Hepatocyte (in vitro differentiated cells): Measurements from ENCODE around the gene PLEKHG3. TPM values are rescaled to one million over a fixed set of nuclear protein-coding genes. Genes with fewer than 3 reads are reported as not detected.

Experiments used
- DNase-seq: peaks from one replicate; pipeline ENCODE4 v3.0.0-alpha.2; 2016; ENCODE audit warnings: low spot score
- H2AFZ ChIP-seq: fragments of 200-600 bp; sonication (generic); 2 replicates; pipeline ENCODE4 v1.6.0; 2016; ENCODE audit warnings: antibody characterized with exemption, mild to moderate bottlenecking
- H3K27ac ChIP-seq: fragments of 200-600 bp; sonication (generic); 2 replicates; pipeline ENCODE4 v1.5.1; 2016; ENCODE audit warnings: mild to moderate bottlenecking
- H3K27me3 ChIP-seq: fragments of 200-600 bp; sonication (generic); 2 replicates; pipeline ENCODE4 v1.6.1; 2016
- H3K36me3 ChIP-seq: fragments of 200-600 bp; sonication (generic); replicated peaks from 2 replicates; pipeline ENCODE4 v1.5.1; 2016; ENCODE audit warnings: low read depth; ENCODE audit not compliant: insufficient read depth
- H3K4me1 ChIP-seq: fragments of 200-600 bp; sonication (generic); 2 replicates; pipeline ENCODE4 v1.5.1; 2016; ENCODE audit warnings: mild to moderate bottlenecking, moderate library complexity; ENCODE audit not compliant: insufficient read depth
- H3K4me2 ChIP-seq: fragments of 200-600 bp; sonication (generic); 2 replicates; pipeline ENCODE4 v1.6.0; 2016
- H3K4me3 ChIP-seq: fragments of 200-600 bp; sonication (generic); 2 replicates; pipeline ENCODE4 v1.5.1; 2016; ENCODE audit warnings: mild to moderate bottlenecking
- H3K79me2 ChIP-seq: fragments of 200-600 bp; sonication (generic); 2 replicates; pipeline ENCODE4 v1.6.0; 2017; ENCODE audit warnings: mild to moderate bottlenecking
- H3K9me2 ChIP-seq: fragments of 200-600 bp; sonication (generic); replicated peaks from 2 replicates; pipeline ENCODE4 v1.6.0; 2017; ENCODE audit warnings: mild to moderate bottlenecking; ENCODE audit not compliant: insufficient read depth
- H3K9me3 ChIP-seq: fragments of 200-600 bp; sonication (generic); 2 replicates; pipeline ENCODE4 v1.5.1; 2016; ENCODE audit warnings: low read depth, mild to moderate bottlenecking
- H4K20me1 ChIP-seq: fragments of 200-600 bp; sonication (generic); 2 replicates; pipeline ENCODE4 v1.6.0; 2016; ENCODE audit warnings: mild to moderate bottlenecking; ENCODE audit not compliant: insufficient read depth, poor library complexity, severe bottlenecking
- CTCF ChIP-seq: fragments of 200-600 bp; sonication (generic); IDR thresholded peaks from 2 replicates; pipeline ENCODE4 v1.5.1; 2016; ENCODE audit warnings: antibody characterized with exemption, mild to moderate bottlenecking; ENCODE audit not compliant: poor library complexity
- EZH2 ChIP-seq: fragments of 200-600 bp; sonication (generic); IDR thresholded peaks from 2 replicates; pipeline ENCODE4 v1.6.1; 2016; ENCODE audit warnings: antibody characterized with exemption, mild to moderate bottlenecking, borderline replicate concordance
- EZH2phosphoT487 ChIP-seq: fragments of 200-600 bp; sonication (generic); IDR thresholded peaks from one replicate; pipeline ENCODE4 v1.6.1; 2018; ENCODE audit warnings: antibody characterized with exemption, mild to moderate bottlenecking, low read depth, moderate library complexity; ENCODE audit not compliant: unreplicated experiment, severe bottlenecking
- WGBS: methylation state at CpG from one replicate; pipeline ENCODE4 v1.1.6; 2016; ENCODE audit warnings: low lambda C conversion rate; ENCODE audit errors: missing lambda C conversion rate; 5-methylcytosine and 5-hydroxymethylcytosine counted together
- polyA plus RNA-seq: library from polyadenylated mRNA; unstranded; fragments of >200 nt; fragmentation: Nextera tagmentation; extraction: Ambion mirVana; gene quantifications from 2 replicates; pipeline ENCODE4 v1.2.1, GENCODE V29; 2016
- total RNA-seq: library from RNA; depleted of rRNA; stranded (reverse); fragments of >200 nt; gene quantifications from 2 replicates; pipeline ENCODE4 v1.2.3, GENCODE V29; 2014

PLEKHG3 gene
- total and polyA plus RNA-seq, 2 experiments from 2014 or later, result 42.7 to 54.2 TPM

GRCh38 chr14:64719601-64720000, 15.4 kb downstream of the PLEKHG3 start:
- H3K4me2 ChIP-seq, result peak overlapping the region; percentile 57

DNA sequence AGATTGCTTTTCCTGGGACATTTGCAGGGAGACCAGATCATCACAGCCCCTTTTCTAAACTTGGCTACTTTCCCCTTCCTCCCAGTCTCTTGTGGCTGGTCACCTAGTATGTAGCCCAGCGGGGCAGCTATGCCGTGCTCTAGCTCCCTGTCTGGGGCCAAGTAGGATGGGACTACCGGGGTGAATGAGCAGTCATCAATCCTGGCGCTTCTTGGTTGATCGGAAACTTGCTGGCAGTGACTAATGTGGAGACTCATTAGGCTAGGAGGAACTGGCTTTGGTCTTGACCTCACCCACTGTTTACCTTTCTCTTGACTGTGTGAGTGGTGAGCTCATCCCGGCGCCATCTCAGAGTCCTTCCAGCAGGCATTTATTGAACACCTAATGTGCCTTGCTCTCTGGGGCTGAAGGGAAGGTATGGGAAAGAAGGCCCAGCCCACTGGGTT, 15.9 kb downstream of the PLEKHG3 start:
- peak overlapping the region; percentile 57 for H3K4me2 ChIP-seq

More at GRCh38 chr14:64719601-64720000, 15.4 kb downstream of the PLEKHG3 start:
- H3K4me1 ChIP-seq, result peaks cover 89% of the 10 kb centered on the region
- peaks cover 97% of the 10 kb centered on the region for H3K79me2 ChIP-seq
- H4K20me1 ChIP-seq, result peaks cover 3% of the 10 kb centered on the region
- peak overlapping the region; percentile 94 for H3K27ac ChIP-seq
- H3K36me3 ChIP-seq, result no peaks in the 10 kb centered on the region
- no peaks in the 10 kb centered on the region for H3K9me2 ChIP-seq
- 79% methylated on average over 7 of the region's 7 CpGs for WGBS
- TF ChIP-seq EZH2 (no peak), CTCF (no peak), EZH2phosphoT487 (no peak)
- no peak overlapping the region for H2AFZ ChIP-seq
- no peak for DNase-seq
- H3K27me3 ChIP-seq, result no peaks in the 10 kb centered on the region
- H3K9me3 ChIP-seq, result no peaks in the 10 kb centered on the region
- no peak overlapping the region for H3K4me3 ChIP-seq

DNA sequence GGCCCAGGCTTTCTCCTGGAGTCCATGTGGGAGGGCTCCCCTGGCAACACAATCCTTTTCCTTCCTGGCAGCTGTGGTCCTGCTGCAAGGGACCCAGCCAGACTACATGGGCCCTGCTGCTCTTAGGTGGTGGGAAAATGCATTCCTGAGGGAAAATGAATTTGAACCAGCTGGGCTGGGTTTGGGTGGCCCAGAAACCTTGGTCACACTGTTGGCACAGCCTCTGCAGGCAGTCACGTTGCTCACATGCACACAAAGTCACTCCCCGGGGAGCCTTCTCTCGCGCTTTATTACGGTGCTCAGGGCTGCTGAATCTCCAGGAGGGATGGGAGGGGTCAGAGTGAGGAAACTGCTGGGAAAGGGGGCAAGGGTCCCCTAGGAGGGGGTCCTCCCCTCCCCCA, 17.2 kb downstream of the PLEKHG3 start:
- H3K9me3 ChIP-seq, result no peaks in the 10 kb centered on the region
- 66% methylated on average over 5 of the region's 5 CpGs for WGBS

More for the DNA sequence above, 15.9 kb downstream of the PLEKHG3 start:
- Histone ChIP-seq H3K9me3 (no peaks in the 10 kb centered on the region), H3K27me3 (no peaks in the 10 kb centered on the region), H3K36me3 (no peaks in the 10 kb centered on the region), H3K27ac (peak overlapping the region; percentile 94), H2AFZ (no peak overlapping the region), H3K79me2 (peaks cover 97% of the 10 kb centered on the region), H3K9me2 (no peaks in the 10 kb centered on the region), H3K4me3 (no peak overlapping the region), H4K20me1 (no peaks in the 10 kb centered on the region), H3K4me1 (peaks cover 94% of the 10 kb centered on the region)
- WGBS, result 46% methylated on average over 7 of the region's 7 CpGs
- TF ChIP-seq EZH2 (no peak), EZH2phosphoT487 (no peak), CTCF (no peak)
- DNase-seq, result peak; percentile 79

More for the DNA sequence above, 17.2 kb downstream of the PLEKHG3 start:
- no peak overlapping the region for H3K4me3 ChIP-seq
- no peaks in the 10 kb centered on the region for H4K20me1 ChIP-seq
- no peaks in the 10 kb centered on the region for H3K36me3 ChIP-seq
- H3K4me2 ChIP-seq, result peak overlapping the region; percentile 57
- H3K27ac ChIP-seq, result peak overlapping the region; percentile 94
- no peak for DNase-seq
- H3K4me1 ChIP-seq, result peaks cover 96% of the 10 kb centered on the region
- no peaks in the 10 kb centered on the region for H3K27me3 ChIP-seq
- no peak for TF ChIP-seq EZH2
- no peak for TF ChIP-seq CTCF
- no peak for TF ChIP-seq EZH2phosphoT487
- no peak overlapping the region for H2AFZ ChIP-seq
- no peaks in the 10 kb centered on the region for H3K9me2 ChIP-seq
- H3K79me2 ChIP-seq, result peaks cover 98% of the 10 kb centered on the region
